IMR-90 (cell line): Measurements from ENCODE around the gene ART3.

Experiments used
- CEBPB ChIP-seq: IDR thresholded peaks from 2 replicates; pipeline ENCODE4 v1.6.1; 2012; ENCODE audit warnings: low read depth, low read length, improper control_type of control experiment
- CTCF ChIP-seq: conservative IDR thresholded peaks from 2 replicates; pipeline ENCODE4 v1.5.1; 2012; ENCODE audit warnings: mild to moderate bottlenecking, low read depth, low read length, improper control_type of control experiment
- FOS ChIP-seq: fragments of 150-350 bp; IDR thresholded peaks from 2 replicates; pipeline ENCODE4 v1.6.1; 2016; ENCODE audit warnings: low read depth, low read length
- MAZ ChIP-seq: IDR thresholded peaks from 2 replicates; pipeline ENCODE4 v1.6.1; 2012; ENCODE audit warnings: low read depth, mild to moderate bottlenecking, low read length, improper control_type of control experiment, moderate library complexity, borderline replicate concordance
- MXI1 ChIP-seq: IDR thresholded peaks from 2 replicates; pipeline ENCODE4 v1.6.1; 2012; ENCODE audit warnings: low read depth, mild to moderate bottlenecking, low read length, moderate library complexity, borderline replicate concordance
- POLR2A ChIP-seq: IDR thresholded peaks from 2 replicates; pipeline ENCODE4 v1.6.1; 2012; ENCODE audit warnings: mild to moderate bottlenecking, low read depth, low read length
- RAD21 ChIP-seq: IDR thresholded peaks from 2 replicates; pipeline ENCODE4 v1.6.1; 2012; ENCODE audit warnings: low read length, improper control_type of control experiment
- RFX5 ChIP-seq: IDR thresholded peaks from 2 replicates; pipeline ENCODE4 v1.8.0; 2012; ENCODE audit warnings: low read depth, mild to moderate bottlenecking, low read length, moderate library complexity
- SMC3 ChIP-seq: fragments of 150-350 bp; IDR thresholded peaks from 2 replicates; pipeline ENCODE4 v1.6.1; 2016; ENCODE audit warnings: low read depth, mild to moderate bottlenecking, antibody characterized with exemption, low read length, moderate library complexity

- TF ChIP-seq CTCF: no peak
- no peak for TF ChIP-seq CEBPB
- no peak for TF ChIP-seq RAD21
- no peak for TF ChIP-seq RFX5
- TF ChIP-seq MAZ: no peak
- TF ChIP-seq SMC3: no peak
- no peak for TF ChIP-seq POLR2A
- no peak for TF ChIP-seq MXI1
- no peak for TF ChIP-seq FOS
Measured at GRCh38 chr4:76096076-76096475, 21.6 kb downstream of the ART3 start.
